HepG2 (cell line): ENCODE data around the gene MT4. TPM values are rescaled to one million over a fixed set of nuclear protein-coding genes. Genes with fewer than 3 reads are reported as not detected.

Experiments used
- AGO1 ChIP-seq: fragments of 200-400 bp; formaldehyde crosslinking; IDR thresholded peaks from 2 replicates; pipeline ENCODE4 v1.6.1; 2017; ENCODE audit warnings: mild to moderate bottlenecking, low read depth, low read length, moderate library complexity; ENCODE audit not compliant: poor library complexity, severe bottlenecking
- HNF4A ChIP-seq: sonication (generic); formaldehyde crosslinking; IDR thresholded peaks from 2 replicates; pipeline ENCODE4 v1.4.0; 2020; ENCODE audit warnings: missing genetic modification reagents
- HNRNPLL ChIP-seq: fragments of 200-400 bp; formaldehyde crosslinking; IDR thresholded peaks from 2 replicates; pipeline ENCODE4 v1.6.1; 2017; ENCODE audit warnings: mild to moderate bottlenecking, low read depth, low read length; ENCODE audit not compliant: poor library complexity, severe bottlenecking
- KDM6A ChIP-seq: IDR thresholded peaks from 2 replicates; pipeline ENCODE4 v1.6.1; 2016; ENCODE audit warnings: low read depth
- RFXANK ChIP-seq: IDR thresholded peaks from 2 replicates; pipeline ENCODE4 v1.6.1; 2016
- TBX2 ChIP-seq: sonication (generic); formaldehyde crosslinking; IDR thresholded peaks from 2 replicates; pipeline ENCODE4 v1.5.0; 2020; ENCODE audit warnings: missing genetic modification reagents, mild to moderate bottlenecking, borderline replicate concordance
- TP53 ChIP-seq: sonication (generic); formaldehyde crosslinking; conservative IDR thresholded peaks from 2 replicates; pipeline ENCODE4 v1.4.0; 2020; ENCODE audit warnings: missing genetic modification reagents
- ZNF136 ChIP-seq: sonication (generic); formaldehyde crosslinking; IDR thresholded peaks from 2 replicates; pipeline ENCODE4 v1.8.1; 2022; ENCODE audit warnings: low read depth, mild to moderate bottlenecking, moderate library complexity, missing genetic modification reagents
- ZNF3 ChIP-seq: IDR thresholded peaks from 2 replicates; pipeline ENCODE4 v1.7.0; 2017; ENCODE audit warnings: inconsistent platforms
- ZNF343 ChIP-seq: sonication (generic); formaldehyde crosslinking; IDR thresholded peaks from 2 replicates; pipeline ENCODE4 v1.4.0; 2020; ENCODE audit warnings: mild to moderate bottlenecking, missing genetic modification reagents
- ZNF484 ChIP-seq: sonication (generic); formaldehyde crosslinking; IDR thresholded peaks from 2 replicates; pipeline ENCODE4 v1.5.1; 2020; ENCODE audit warnings: mild to moderate bottlenecking, low read depth, missing genetic modification reagents, borderline replicate concordance
- ZNF670 ChIP-seq: sonication (generic); formaldehyde crosslinking; IDR thresholded peaks from 2 replicates; pipeline ENCODE4 v1.8.0; 2022; ENCODE audit warnings: mild to moderate bottlenecking, missing genetic modification reagents, borderline replicate concordance
- ZNF724P ChIP-seq: sonication (generic); formaldehyde crosslinking; IDR thresholded peaks from 2 replicates; pipeline ENCODE4 v1.8.0; 2022; ENCODE audit warnings: missing genetic modification reagents, borderline replicate concordance
- ZSCAN30 ChIP-seq: sonication (generic); formaldehyde crosslinking; IDR thresholded peaks from 2 replicates; pipeline ENCODE4 v1.5.0; 2020; ENCODE audit warnings: mild to moderate bottlenecking, missing genetic modification reagents
- ZZZ3 ChIP-seq: sonication (generic); formaldehyde crosslinking; IDR thresholded peaks from 2 replicates; pipeline ENCODE4 v1.4.0; 2020; ENCODE audit warnings: missing genetic modification reagents, mild to moderate bottlenecking, borderline replicate concordance
- polyA plus RNA-seq, 8 experiments: library from polyadenylated mRNA; depleted of rRNA in 3 of 8; stranded (reverse) in 7 of 8; unstranded in 1 of 8; fragments of >200 nt; fragmentation: Illumina TruSeq in 4 of 8; extraction: Trizol in 4 of 8; gene quantifications; 2 replicates each; pipeline versions ENCODE4 v1.2.1 to v1.2.3, GENCODE V29; 2011 to 2016; ENCODE audit warnings: low read depth in 4 of 8, missing spikeins in 1 of 8, mixed read lengths in 1 of 8; ENCODE audit not compliant: insufficient read depth in 1 of 8
- total RNA-seq, 5 experiments: library from RNA; depleted of rRNA; stranded (reverse); fragments of >200 nt; fragmentation: Illumina TruSeq; extraction: Trizol; gene quantifications; 2 replicates each; pipeline ENCODE4 v1.2.3, GENCODE V29; 2016; ENCODE audit warnings: low read depth in 1 of 5
- TF ChIP-seq, protein P1 (sequence below): sonication (generic); formaldehyde crosslinking; IDR thresholded peaks from 2 replicates; pipeline ENCODE4 v1.5.0; 2020; ENCODE audit warnings: mild to moderate bottlenecking, missing genetic modification reagents, borderline replicate concordance
- TF ChIP-seq, protein P2 (sequence below): sonication (generic); formaldehyde crosslinking; IDR thresholded peaks from 2 replicates; pipeline ENCODE4 v1.5.1; 2020; ENCODE audit warnings: mild to moderate bottlenecking, missing genetic modification reagents, moderate library complexity
- TF ChIP-seq, protein P3 (sequence below): IDR thresholded peaks from 2 replicates; pipeline ENCODE4 v1.6.1; 2012; ENCODE audit warnings: low read length, improper control_type of control experiment
- TF ChIP-seq, protein P4 (sequence below): sonication (generic); formaldehyde crosslinking; IDR thresholded peaks from 2 replicates; pipeline ENCODE4 v1.4.0; 2020; ENCODE audit warnings: missing genetic modification reagents

MT4 gene
- total and polyA plus RNA-seq, 2 of the 13 experiments (the other 11 are each of a cell fraction or from before 2014, with no cell fraction given) = not detected

DNA sequence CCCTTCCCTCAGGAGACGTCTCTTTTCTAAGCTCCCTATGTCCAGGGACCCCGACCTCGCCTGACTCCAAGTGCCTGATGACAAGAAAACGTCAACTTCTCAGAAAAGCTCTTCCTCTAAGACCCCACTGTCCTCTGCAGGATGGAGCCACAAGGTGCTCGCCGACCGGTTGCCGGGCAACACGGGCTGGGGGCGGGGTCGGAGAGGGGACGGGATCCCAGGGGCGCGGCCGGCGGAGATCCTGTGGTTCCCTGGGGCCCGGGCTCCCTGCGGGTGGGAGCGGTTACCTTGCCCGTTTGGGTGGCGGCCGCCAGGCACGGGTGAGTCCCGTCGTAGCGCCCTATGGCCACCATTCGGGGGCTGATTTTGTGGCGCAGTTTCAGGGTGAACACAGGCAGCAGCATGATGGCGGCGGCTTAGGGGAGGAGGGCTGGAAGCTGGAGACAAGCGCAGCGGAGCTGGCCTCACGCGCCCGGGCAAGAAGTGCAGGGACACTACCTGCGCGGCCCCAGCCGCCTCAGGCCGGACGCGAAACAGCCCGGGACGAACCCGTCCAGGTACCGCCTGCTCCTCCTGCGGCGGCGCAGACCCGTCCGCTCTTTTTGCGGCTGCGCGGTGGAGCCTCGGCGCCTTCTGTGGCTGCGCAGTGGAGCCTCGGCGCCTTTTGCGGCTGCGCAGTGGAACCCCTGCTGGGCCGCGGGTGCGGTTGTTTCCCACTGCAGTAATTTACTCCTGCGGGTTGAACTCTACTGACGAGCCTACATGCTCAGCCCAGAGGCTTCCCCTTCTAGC lies 45.2 kb upstream of the MT4 start, which contains the start of gene BBS2 (continued):
- TF ChIP-seq, protein P1, sequence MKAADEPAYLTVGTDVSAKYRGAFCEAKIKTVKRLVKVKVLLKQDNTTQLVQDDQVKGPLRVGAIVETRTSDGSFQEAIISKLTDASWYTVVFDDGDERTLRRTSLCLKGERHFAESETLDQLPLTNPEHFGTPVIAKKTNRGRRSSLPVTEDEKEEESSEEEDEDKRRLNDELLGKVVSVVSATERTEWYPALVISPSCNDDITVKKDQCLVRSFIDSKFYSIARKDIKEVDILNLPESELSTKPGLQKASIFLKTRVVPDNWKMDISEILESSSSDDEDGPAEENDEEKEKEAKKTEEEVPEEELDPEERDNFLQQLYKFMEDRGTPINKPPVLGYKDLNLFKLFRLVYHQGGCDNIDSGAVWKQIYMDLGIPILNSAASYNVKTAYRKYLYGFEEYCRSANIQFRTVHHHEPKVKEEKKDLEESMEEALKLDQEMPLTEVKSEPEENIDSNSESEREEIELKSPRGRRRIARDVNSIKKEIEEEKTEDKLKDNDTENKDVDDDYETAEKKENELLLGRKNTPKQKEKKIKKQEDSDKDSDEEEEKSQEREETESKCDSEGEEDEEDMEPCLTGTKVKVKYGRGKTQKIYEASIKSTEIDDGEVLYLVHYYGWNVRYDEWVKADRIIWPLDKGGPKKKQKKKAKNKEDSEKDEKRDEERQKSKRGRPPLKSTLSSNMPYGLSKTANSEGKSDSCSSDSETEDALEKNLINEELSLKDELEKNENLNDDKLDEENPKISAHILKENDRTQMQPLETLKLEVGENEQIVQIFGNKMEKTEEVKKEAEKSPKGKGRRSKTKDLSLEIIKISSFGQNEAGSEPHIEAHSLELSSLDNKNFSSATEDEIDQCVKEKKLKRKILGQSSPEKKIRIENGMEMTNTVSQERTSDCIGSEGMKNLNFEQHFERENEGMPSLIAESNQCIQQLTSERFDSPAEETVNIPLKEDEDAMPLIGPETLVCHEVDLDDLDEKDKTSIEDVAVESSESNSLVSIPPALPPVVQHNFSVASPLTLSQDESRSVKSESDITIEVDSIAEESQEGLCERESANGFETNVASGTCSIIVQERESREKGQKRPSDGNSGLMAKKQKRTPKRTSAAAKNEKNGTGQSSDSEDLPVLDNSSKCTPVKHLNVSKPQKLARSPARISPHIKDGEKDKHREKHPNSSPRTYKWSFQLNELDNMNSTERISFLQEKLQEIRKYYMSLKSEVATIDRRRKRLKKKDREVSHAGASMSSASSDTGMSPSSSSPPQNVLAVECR = peak; percentile 92
- TF ChIP-seq ZZZ3 (no peak), KDM6A (no peak), HNF4A (CRISPR knock-in tag) (no peak; the same call in 1 of the 2 replicates), ZSCAN30 (no peak), ZNF670 (CRISPR knock-in tag) (peak; percentile 90), ZNF484 (CRISPR knock-in tag) (peak; percentile 42; the same call in 1 of the 2 replicates), TP53 (CRISPR knock-in tag) (no peak), ZNF136 (CRISPR knock-in tag) (no peak), ZNF343 (CRISPR knock-in tag) (no peak), ZNF3 (no peak), RFXANK (CRISPR knock-in tag) (no peak), ZNF724P (CRISPR knock-in tag) (peak; percentile 87; the same call in 1 of the 2 replicates), AGO1 (no peak), TBX2 (peak; percentile 86), HNRNPLL (peak; percentile 95)
- TF ChIP-seq, protein P2, sequence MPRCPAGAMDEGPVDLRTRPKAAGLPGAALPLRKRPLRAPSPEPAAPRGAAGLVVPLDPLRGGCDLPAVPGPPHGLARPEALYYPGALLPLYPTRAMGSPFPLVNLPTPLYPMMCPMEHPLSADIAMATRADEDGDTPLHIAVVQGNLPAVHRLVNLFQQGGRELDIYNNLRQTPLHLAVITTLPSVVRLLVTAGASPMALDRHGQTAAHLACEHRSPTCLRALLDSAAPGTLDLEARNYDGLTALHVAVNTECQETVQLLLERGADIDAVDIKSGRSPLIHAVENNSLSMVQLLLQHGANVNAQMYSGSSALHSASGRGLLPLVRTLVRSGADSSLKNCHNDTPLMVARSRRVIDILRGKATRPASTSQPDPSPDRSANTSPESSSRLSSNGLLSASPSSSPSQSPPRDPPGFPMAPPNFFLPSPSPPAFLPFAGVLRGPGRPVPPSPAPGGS (CRISPR knock-in tag) = peak; percentile 95; the same call in 1 of the 2 replicates
- TF ChIP-seq, protein P3, sequence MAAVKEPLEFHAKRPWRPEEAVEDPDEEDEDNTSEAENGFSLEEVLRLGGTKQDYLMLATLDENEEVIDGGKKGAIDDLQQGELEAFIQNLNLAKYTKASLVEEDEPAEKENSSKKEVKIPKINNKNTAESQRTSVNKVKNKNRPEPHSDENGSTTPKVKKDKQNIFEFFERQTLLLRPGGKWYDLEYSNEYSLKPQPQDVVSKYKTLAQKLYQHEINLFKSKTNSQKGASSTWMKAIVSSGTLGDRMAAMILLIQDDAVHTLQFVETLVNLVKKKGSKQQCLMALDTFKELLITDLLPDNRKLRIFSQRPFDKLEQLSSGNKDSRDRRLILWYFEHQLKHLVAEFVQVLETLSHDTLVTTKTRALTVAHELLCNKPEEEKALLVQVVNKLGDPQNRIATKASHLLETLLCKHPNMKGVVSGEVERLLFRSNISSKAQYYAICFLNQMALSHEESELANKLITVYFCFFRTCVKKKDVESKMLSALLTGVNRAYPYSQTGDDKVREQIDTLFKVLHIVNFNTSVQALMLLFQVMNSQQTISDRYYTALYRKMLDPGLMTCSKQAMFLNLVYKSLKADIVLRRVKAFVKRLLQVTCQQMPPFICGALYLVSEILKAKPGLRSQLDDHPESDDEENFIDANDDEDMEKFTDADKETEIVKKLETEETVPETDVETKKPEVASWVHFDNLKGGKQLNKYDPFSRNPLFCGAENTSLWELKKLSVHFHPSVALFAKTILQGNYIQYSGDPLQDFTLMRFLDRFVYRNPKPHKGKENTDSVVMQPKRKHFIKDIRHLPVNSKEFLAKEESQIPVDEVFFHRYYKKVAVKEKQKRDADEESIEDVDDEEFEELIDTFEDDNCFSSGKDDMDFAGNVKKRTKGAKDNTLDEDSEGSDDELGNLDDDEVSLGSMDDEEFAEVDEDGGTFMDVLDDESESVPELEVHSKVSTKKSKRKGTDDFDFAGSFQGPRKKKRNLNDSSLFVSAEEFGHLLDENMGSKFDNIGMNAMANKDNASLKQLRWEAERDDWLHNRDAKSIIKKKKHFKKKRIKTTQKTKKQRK = no peak
- TF ChIP-seq, protein P4, sequence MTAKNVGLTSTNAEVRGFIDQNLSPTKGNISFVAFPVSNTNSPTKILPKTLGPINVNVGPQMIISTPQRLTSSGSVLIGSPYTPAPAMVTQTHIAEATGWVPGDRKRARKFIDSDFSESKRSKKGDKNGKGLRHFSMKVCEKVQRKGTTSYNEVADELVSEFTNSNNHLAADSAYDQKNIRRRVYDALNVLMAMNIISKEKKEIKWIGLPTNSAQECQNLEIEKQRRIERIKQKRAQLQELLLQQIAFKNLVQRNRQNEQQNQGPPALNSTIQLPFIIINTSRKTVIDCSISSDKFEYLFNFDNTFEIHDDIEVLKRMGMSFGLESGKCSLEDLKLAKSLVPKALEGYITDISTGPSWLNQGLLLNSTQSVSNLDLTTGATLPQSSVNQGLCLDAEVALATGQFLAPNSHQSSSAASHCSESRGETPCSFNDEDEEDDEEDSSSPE (CRISPR knock-in tag) = peak; percentile 74
